ENCODE data around the gene ZMIZ2.

GRCh38 chr7:44796504-44797328 lies 48.1 kb downstream of the ZMIZ2 start, which contains the start of gene PPIA:
- no peak for TF ChIP-seq CTCF (IDR thresholded peaks at IDR 0.05; ENCODE audit: control extremely low read depth in 1 of 3, insufficient read depth in 1 of 3, low read depth in 1 of 3, low read length in 3 of 3)
- TF ChIP-seq RXRA (IDR thresholded peaks at IDR 0.05; ENCODE audit: insufficient read depth, low read depth, low read length), result no peak
- no peak for TF ChIP-seq CBX5 (IDR thresholded peaks at IDR 0.05; ENCODE audit: low read depth, low read length)
- peak; percentile 4 for TF ChIP-seq ASH2L (IDR thresholded peaks at IDR 0.05; ENCODE audit: low read length)
- TF ChIP-seq CHD7 (IDR thresholded peaks at IDR 0.05; ENCODE audit: insufficient replicate concordance, low read length), result no peak
- 0 out of 2 replicates have a peak, but pooled peaks have one; percentile 32 for TF ChIP-seq TEAD4 (IDR thresholded peaks at IDR 0.05; ENCODE audit: low read depth, low read length)
- peak; percentile 96 to 97 for TF ChIP-seq POLR2A (IDR thresholded peaks at IDR 0.05; ENCODE audit: control extremely low read depth in 1 of 2, low read depth in 2 of 2, low read length in 2 of 2)
- no peak for TF ChIP-seq KDM1A (IDR thresholded peaks at IDR 0.05; ENCODE audit: borderline replicate concordance, low read length)
- TF ChIP-seq BRCA1 (IDR thresholded peaks at IDR 0.05; ENCODE audit: low read depth, low read length), result no peak
- TF ChIP-seq POLR2AphosphoS5 (IDR thresholded peaks at IDR 0.05; ENCODE audit: low read depth, low read length), result peak; percentile 95
- TF ChIP-seq CREB1 (IDR thresholded peaks at IDR 0.05), result peak; percentile 80
- peak; percentile 93 for TF ChIP-seq YY1 (IDR thresholded peaks at IDR 0.05; ENCODE audit: low read depth, low read length)

Measured in H1 (cell line).